ENCODE data around the gene IFI16.

DNA sequence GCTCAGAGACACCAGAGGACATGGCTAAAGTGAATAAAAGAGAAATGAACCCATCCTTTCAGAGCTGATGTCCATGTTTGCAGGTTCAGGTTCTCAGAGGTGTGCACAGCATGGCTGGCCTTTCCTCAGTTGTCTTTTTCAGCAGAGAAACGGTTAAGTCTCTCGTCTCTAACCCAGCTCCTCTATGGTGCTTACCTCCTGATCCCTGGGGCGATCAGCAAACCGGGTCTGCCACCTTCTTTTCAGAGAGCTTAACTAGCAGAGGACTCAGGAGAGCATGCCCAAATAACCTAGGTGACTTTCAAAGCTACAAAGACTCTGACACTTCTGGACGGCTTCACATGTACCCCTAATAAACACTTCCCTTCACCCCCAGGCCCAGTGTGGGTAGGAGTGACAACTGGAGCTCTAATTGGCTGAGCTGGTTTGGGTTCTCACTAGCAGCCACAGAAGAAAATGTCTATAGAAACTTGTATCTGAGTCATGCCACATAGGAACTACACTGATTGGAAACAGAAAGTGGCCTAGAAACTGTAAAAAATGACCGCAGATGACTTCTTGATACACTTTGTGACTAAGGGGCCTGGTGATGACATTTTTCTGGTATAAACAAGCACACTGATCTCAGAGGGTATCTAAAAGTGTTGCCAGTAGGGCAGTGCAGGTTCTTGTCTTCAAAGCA is 66.9 kb downstream of the IFI16 start, which contains the start of gene AIM2:
- peak in 2 of 3 donors; percentile 34 to 37 for TF ChIP-seq POLR2AphosphoS5 (IDR thresholded peaks at IDR 0.05)
- TF ChIP-seq, protein P1, sequence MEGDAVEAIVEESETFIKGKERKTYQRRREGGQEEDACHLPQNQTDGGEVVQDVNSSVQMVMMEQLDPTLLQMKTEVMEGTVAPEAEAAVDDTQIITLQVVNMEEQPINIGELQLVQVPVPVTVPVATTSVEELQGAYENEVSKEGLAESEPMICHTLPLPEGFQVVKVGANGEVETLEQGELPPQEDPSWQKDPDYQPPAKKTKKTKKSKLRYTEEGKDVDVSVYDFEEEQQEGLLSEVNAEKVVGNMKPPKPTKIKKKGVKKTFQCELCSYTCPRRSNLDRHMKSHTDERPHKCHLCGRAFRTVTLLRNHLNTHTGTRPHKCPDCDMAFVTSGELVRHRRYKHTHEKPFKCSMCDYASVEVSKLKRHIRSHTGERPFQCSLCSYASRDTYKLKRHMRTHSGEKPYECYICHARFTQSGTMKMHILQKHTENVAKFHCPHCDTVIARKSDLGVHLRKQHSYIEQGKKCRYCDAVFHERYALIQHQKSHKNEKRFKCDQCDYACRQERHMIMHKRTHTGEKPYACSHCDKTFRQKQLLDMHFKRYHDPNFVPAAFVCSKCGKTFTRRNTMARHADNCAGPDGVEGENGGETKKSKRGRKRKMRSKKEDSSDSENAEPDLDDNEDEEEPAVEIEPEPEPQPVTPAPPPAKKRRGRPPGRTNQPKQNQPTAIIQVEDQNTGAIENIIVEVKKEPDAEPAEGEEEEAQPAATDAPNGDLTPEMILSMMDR (IDR thresholded peaks at IDR 0.05) = no peak
- no peak for TF ChIP-seq EP300 (IDR thresholded peaks at IDR 0.05; ENCODE audit: low read depth)
